ENCODE data around the gene SOX8.
A peak's percentile ranks its signal among the peaks of the same experiment; 100 is the strongest.

SOX8 gene

DNA sequence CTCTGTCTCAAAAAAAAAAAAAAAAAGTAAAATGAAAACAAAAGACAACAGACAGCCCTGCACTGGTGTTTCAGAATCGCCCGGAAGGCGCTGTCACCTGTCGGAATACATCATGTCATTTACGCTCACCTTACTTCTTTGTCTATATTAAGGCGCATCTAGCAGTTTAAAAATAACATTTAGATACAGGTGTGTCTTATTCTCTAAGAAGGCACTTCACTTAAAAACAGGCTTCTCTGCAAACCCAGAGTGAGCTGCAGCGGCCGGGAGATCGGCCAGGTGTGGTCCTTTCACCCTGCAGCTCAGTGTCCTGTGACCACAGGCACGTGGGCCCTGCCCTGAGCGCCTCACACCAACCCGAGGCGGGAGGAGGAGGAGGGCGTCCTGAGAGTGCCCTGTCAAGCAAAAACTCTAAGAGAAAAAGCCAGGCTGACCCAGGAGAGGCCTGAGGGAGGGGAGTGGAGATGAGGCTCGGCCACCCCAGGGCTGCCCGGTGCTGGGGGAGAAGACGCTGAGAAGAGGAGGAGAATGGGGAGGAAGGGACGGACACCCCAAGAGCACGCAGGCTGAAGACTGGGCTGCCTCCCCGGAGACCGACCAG, 7.5 kb upstream of the SOX8 start (continued):
- no peak for TF ChIP-seq ZBTB48 (tag by site-specific recombination; IDR thresholded peaks at IDR 0.05)
- TF ChIP-seq, protein P1, sequence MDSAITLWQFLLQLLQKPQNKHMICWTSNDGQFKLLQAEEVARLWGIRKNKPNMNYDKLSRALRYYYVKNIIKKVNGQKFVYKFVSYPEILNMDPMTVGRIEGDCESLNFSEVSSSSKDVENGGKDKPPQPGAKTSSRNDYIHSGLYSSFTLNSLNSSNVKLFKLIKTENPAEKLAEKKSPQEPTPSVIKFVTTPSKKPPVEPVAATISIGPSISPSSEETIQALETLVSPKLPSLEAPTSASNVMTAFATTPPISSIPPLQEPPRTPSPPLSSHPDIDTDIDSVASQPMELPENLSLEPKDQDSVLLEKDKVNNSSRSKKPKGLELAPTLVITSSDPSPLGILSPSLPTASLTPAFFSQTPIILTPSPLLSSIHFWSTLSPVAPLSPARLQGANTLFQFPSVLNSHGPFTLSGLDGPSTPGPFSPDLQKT (IDR thresholded peaks at IDR 0.05; ENCODE audit: borderline replicate concordance, low read depth, low read length), result no peak
- no peak for TF ChIP-seq FEZF1 (tag by site-specific recombination; IDR thresholded peaks at IDR 0.05)
- TF ChIP-seq GLIS2 (tag by site-specific recombination; IDR thresholded peaks at IDR 0.05), result no peak
- TF ChIP-seq KLF1 (tag by site-specific recombination; IDR thresholded peaks at IDR 0.05), result no peak

- Histone ChIP-seq H3K4me1 (ENCODE audit: control insufficient read depth, insufficient read depth, low read length) (peaks cover 6% of the 10 kb centered on the region; the same call in 1 of the 2 replicates), H3K4me3 (ENCODE audit: low read depth, low read length) (no peak overlapping the region), H3K27ac (ENCODE audit: extremely low read depth, low read depth, low read length) (no peak overlapping the region), H3K36me3 (ENCODE audit: control insufficient read depth in 2 of 2, insufficient read depth in 1 of 2, low read length in 2 of 2) (no peaks in the 10 kb centered on the region), H3K9me3 (ENCODE audit: control insufficient read depth, insufficient read depth, low read depth, low read length) (no peaks in the 10 kb centered on the region)
- CTCF ChIA-PET, result interaction anchor here (0.6 kb wide), 1 partner anchor 1362 kb away, joined by 3 read pairs; no protein-coding TSS in a partner anchor
- no peak for TF ChIP-seq GFI1B (tag by site-specific recombination; IDR thresholded peaks at IDR 0.05)
- TF ChIP-seq PRDM10 (tag by site-specific recombination; IDR thresholded peaks at IDR 0.05), result no peak
- TF ChIP-seq CTCF (tag by site-specific recombination; IDR thresholded peaks at IDR 0.05), result no peak
- TF ChIP-seq ZFHX2 (tag by site-specific recombination; conservative IDR thresholded peaks at IDR 0.05), result no peak
- TF ChIP-seq, protein P2, sequence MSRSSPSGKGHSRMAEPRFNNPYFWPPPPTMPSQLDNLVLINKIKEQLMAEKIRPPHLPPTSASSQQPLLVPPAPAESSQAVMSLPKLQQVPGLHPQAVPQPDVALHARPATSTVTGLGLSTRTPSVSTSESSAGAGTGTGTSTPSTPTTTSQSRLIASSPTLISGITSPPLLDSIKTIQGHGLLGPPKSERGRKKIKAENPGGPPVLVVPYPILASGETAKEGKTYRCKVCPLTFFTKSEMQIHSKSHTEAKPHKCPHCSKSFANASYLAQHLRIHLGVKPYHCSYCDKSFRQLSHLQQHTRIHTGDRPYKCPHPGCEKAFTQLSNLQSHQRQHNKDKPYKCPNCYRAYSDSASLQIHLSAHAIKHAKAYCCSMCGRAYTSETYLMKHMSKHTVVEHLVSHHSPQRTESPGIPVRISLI (tag by site-specific recombination; IDR thresholded peaks at IDR 0.05), result no peak
- no peak for TF ChIP-seq ZNF37A (tag by site-specific recombination; IDR thresholded peaks at IDR 0.05)
- POLR2A ChIA-PET, result interaction anchor here (0.6 kb wide), 1 partner anchor 604 kb away, joined by 3 read pairs; the partner anchor contains the start of gene MRPL28
These were observed 6.8 kb upstream of the SOX8 start for GRCh38 chr16:974611-975261.

DNA sequence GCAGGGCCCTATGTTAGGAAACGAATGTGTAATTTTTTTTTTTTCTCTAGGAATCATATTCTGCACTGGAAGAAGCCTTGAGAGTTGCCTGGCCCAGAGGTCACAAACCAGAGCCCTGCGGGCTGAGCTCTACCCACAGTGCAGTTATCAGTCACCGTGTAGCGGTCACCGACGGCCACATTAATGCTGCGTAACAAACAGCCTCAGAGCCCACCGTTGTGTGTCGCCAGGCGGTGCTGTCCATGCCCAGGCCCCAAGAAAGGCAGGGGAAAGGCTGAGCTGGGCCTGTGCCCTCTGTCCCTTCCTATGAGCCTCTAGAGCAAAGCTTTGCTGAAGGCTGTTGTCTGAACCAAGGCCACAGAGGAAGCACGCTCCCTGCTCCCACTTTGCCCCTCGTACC, 6.3 kb upstream of the SOX8 start:
- H3K4me1 ChIP-seq (ENCODE audit: control insufficient read depth, insufficient read depth, low read length), result peaks cover 3% of the 10 kb centered on the region; the same call in 1 of the 2 replicates
- no peak overlapping the region for H3K4me3 ChIP-seq (ENCODE audit: low read depth, low read length)
- ChIA-PET POLR2A (interaction anchor here (0.6 kb wide), 1 partner anchor 605 kb away, joined by 3 read pairs; the partner anchor contains the start of gene MRPL28), CTCF (interaction anchor here (0.6 kb wide), 1 partner anchor 1361 kb away, joined by 3 read pairs; no protein-coding TSS in a partner anchor)
- H3K36me3 ChIP-seq (ENCODE audit: control insufficient read depth in 2 of 2, insufficient read depth in 1 of 2, low read length in 2 of 2), result no peaks in the 10 kb centered on the region
- TF ChIP-seq RBAK (tag by site-specific recombination; IDR thresholded peaks at IDR 0.05), result peak; percentile 91
- no peak for TF ChIP-seq ZIC2 (tag by site-specific recombination; IDR thresholded peaks at IDR 0.05)
- H3K9me3 ChIP-seq (ENCODE audit: control insufficient read depth, insufficient read depth, low read depth, low read length), result no peaks in the 10 kb centered on the region
- H3K27ac ChIP-seq (ENCODE audit: extremely low read depth, low read depth, low read length), result no peak overlapping the region

Data from HEK293 (cell line).